Measurements from ENCODE around the gene AP3S1. TPM values are rescaled to one million over a fixed set of nuclear protein-coding genes. Genes with fewer than 3 reads are reported as not detected.

The AP3S1 gene
- total RNA-seq, 1 experiment from 2014 or later = 60.8 TPM

- ChIA-PET CTCF (no interaction called here), POLR2A (no interaction called here)
- Mint-ChIP-seq H3K27me3 (ENCODE audit: low read depth) (no peaks in the 10 kb centered on the region; the same call in 1 of the 2 replicates), H3K4me3 (no peak overlapping the region), H3K9me3 (peaks cover 15% of the 10 kb centered on the region), H3K36me3 (peaks cover 14% of the 10 kb centered on the region), H3K4me1 (peaks cover 23% of the 10 kb centered on the region), H3K27ac (0 out of 2 replicates have a peak overlapping the region, but pooled peaks have one; percentile 26)
- TF ChIP-seq SMAD4 (CRISPR knock-in tag; IDR thresholded peaks at IDR 0.05) (no peak), ZNF396 (CRISPR knock-in tag; IDR thresholded peaks at IDR 0.05; ENCODE audit: borderline replicate concordance) (no peak), PRRX2 (CRISPR knock-in tag; IDR thresholded peaks at IDR 0.05) (no peak), ZNF263 (CRISPR knock-in tag; IDR thresholded peaks at IDR 0.05; ENCODE audit: low read depth) (no peak), ZNF416 (CRISPR knock-in tag; IDR thresholded peaks at IDR 0.05) (no peak), FOXJ3 (CRISPR knock-in tag; IDR thresholded peaks at IDR 0.05; ENCODE audit: borderline replicate concordance) (no peak), NFYB (CRISPR knock-in tag; conservative IDR thresholded peaks at IDR 0.05; ENCODE audit: low read depth) (no peak), EMX1 (CRISPR knock-in tag; IDR thresholded peaks at IDR 0.05) (no peak), ZNF121 (CRISPR knock-in tag; IDR thresholded peaks at IDR 0.05) (no peak)
- TF ChIP-seq, protein P1, sequence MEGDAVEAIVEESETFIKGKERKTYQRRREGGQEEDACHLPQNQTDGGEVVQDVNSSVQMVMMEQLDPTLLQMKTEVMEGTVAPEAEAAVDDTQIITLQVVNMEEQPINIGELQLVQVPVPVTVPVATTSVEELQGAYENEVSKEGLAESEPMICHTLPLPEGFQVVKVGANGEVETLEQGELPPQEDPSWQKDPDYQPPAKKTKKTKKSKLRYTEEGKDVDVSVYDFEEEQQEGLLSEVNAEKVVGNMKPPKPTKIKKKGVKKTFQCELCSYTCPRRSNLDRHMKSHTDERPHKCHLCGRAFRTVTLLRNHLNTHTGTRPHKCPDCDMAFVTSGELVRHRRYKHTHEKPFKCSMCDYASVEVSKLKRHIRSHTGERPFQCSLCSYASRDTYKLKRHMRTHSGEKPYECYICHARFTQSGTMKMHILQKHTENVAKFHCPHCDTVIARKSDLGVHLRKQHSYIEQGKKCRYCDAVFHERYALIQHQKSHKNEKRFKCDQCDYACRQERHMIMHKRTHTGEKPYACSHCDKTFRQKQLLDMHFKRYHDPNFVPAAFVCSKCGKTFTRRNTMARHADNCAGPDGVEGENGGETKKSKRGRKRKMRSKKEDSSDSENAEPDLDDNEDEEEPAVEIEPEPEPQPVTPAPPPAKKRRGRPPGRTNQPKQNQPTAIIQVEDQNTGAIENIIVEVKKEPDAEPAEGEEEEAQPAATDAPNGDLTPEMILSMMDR (IDR thresholded peaks at IDR 0.05) = no peak
- TF ChIP-seq, protein P2, sequence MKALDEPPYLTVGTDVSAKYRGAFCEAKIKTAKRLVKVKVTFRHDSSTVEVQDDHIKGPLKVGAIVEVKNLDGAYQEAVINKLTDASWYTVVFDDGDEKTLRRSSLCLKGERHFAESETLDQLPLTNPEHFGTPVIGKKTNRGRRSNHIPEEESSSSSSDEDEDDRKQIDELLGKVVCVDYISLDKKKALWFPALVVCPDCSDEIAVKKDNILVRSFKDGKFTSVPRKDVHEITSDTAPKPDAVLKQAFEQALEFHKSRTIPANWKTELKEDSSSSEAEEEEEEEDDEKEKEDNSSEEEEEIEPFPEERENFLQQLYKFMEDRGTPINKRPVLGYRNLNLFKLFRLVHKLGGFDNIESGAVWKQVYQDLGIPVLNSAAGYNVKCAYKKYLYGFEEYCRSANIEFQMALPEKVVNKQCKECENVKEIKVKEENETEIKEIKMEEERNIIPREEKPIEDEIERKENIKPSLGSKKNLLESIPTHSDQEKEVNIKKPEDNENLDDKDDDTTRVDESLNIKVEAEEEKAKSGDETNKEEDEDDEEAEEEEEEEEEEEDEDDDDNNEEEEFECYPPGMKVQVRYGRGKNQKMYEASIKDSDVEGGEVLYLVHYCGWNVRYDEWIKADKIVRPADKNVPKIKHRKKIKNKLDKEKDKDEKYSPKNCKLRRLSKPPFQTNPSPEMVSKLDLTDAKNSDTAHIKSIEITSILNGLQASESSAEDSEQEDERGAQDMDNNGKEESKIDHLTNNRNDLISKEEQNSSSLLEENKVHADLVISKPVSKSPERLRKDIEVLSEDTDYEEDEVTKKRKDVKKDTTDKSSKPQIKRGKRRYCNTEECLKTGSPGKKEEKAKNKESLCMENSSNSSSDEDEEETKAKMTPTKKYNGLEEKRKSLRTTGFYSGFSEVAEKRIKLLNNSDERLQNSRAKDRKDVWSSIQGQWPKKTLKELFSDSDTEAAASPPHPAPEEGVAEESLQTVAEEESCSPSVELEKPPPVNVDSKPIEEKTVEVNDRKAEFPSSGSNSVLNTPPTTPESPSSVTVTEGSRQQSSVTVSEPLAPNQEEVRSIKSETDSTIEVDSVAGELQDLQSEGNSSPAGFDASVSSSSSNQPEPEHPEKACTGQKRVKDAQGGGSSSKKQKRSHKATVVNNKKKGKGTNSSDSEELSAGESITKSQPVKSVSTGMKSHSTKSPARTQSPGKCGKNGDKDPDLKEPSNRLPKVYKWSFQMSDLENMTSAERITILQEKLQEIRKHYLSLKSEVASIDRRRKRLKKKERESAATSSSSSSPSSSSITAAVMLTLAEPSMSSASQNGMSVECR (CRISPR knock-in tag; IDR thresholded peaks at IDR 0.05; ENCODE audit: borderline replicate concordance) = no peak
- ATAC-seq (no peak), DNase-seq (ENCODE audit: low spot score) (no peak)
Measured at GRCh38 chr5:115850744-115851416, 9.1 kb downstream of the AP3S1 start.

- DNase-seq (ENCODE audit: low spot score) (no peak), ATAC-seq (no peak)
- Mint-ChIP-seq H3K27me3 (ENCODE audit: low read depth) (no peaks in the 10 kb centered on the region; the same call in 1 of the 2 replicates), H3K4me1 (peaks cover 41% of the 10 kb centered on the region), H3K27ac (no peak overlapping the region), H3K9me3 (peaks cover 15% of the 10 kb centered on the region), H3K4me3 (no peak overlapping the region), H3K36me3 (peaks cover 14% of the 10 kb centered on the region)
- ChIA-PET CTCF (no interaction called here), POLR2A (no interaction called here)
- no peak for TF ChIP-seq CREB1 (CRISPR knock-in tag; IDR thresholded peaks at IDR 0.05)
- no peak for TF ChIP-seq ZNF416 (CRISPR knock-in tag; IDR thresholded peaks at IDR 0.05)
- TF ChIP-seq GRHL2 (CRISPR knock-in tag; IDR thresholded peaks at IDR 0.05; ENCODE audit: insufficient replicate concordance, severe bottlenecking) = no peak
- TF ChIP-seq FOXP1 (CRISPR knock-in tag; IDR thresholded peaks at IDR 0.05; ENCODE audit: borderline replicate concordance) = no peak
- TF ChIP-seq SMAD4 (CRISPR knock-in tag; IDR thresholded peaks at IDR 0.05) = no peak
- no peak for TF ChIP-seq NR2C2 (CRISPR knock-in tag; IDR thresholded peaks at IDR 0.05)
- TF ChIP-seq MXD4 (CRISPR knock-in tag; IDR thresholded peaks at IDR 0.05; ENCODE audit: borderline replicate concordance) = no peak
- no peak for TF ChIP-seq SMAD3 (CRISPR knock-in tag; IDR thresholded peaks at IDR 0.05; ENCODE audit: borderline replicate concordance)
- no peak for TF ChIP-seq USF1 (CRISPR knock-in tag; IDR thresholded peaks at IDR 0.05)
- no peak for TF ChIP-seq ZNF425 (CRISPR knock-in tag; conservative IDR thresholded peaks at IDR 0.05)
- no peak for TF ChIP-seq ELF4 (CRISPR knock-in tag; IDR thresholded peaks at IDR 0.05; ENCODE audit: low read depth)
- TF ChIP-seq ERG (CRISPR knock-in tag; IDR thresholded peaks at IDR 0.05) = no peak
- TF ChIP-seq E2F1 (CRISPR knock-in tag; IDR thresholded peaks at IDR 0.05) = no peak
Measured at GRCh38 chr5:115854139-115854538, 12.4 kb downstream of the AP3S1 start.

Data from WTC11 (cell line).